ENCODE measurements around the gene RBM12. TPM values are rescaled to one million over a fixed set of nuclear protein-coding genes. Genes with fewer than 3 reads are reported as not detected.
"Not testable (repeated sequence)": the region's sequence is repeated elsewhere in the genome, so short reads cannot be mapped to it uniquely, and the experiment has no call there.

Gene RBM12
- total RNA-seq, 1 experiment from 2014 or later = 100 TPM

DNA sequence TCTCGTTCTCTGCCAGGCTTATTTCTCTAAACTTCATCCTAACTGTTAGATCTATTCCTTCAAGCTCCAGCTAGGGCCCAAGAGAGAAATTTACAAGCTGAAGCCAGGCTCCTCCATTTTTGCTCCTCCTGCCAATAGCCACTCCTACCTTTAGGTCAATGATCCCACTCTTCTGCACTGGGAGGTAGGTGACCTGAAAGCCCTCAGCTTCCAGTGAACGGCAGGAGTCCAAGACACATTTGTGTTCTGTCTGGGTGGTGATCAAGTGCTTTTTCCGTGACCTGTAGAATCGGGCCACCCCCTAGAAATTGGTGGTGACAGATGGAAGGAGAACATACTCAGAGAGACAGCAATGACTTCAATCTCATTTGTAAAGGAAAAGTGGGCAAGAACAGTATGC, 25.6 kb upstream of the RBM12 start:
- ChIA-PET POLR2A (no interaction called here), CTCF (no interaction called here)
- H3K36me3 ChIP-seq (ENCODE audit: control insufficient read depth, insufficient read depth, low read length) = peaks cover 9% of the 10 kb centered on the region; the same call in 1 of the 2 replicates
- no peaks in the 10 kb centered on the region for H3K4me1 ChIP-seq (ENCODE audit: control insufficient read depth, insufficient read depth, low read length)
- no peak overlapping the region for H3K27ac ChIP-seq (ENCODE audit: low read length)
- DNase-seq (ENCODE audit: low read depth, low spot score) (no peak), ATAC-seq (no peak)
- H3K9me3 ChIP-seq (ENCODE audit: control insufficient read depth, insufficient read depth, low read depth, low read length) = no peaks in the 10 kb centered on the region
- TF ChIP-seq, protein P1, sequence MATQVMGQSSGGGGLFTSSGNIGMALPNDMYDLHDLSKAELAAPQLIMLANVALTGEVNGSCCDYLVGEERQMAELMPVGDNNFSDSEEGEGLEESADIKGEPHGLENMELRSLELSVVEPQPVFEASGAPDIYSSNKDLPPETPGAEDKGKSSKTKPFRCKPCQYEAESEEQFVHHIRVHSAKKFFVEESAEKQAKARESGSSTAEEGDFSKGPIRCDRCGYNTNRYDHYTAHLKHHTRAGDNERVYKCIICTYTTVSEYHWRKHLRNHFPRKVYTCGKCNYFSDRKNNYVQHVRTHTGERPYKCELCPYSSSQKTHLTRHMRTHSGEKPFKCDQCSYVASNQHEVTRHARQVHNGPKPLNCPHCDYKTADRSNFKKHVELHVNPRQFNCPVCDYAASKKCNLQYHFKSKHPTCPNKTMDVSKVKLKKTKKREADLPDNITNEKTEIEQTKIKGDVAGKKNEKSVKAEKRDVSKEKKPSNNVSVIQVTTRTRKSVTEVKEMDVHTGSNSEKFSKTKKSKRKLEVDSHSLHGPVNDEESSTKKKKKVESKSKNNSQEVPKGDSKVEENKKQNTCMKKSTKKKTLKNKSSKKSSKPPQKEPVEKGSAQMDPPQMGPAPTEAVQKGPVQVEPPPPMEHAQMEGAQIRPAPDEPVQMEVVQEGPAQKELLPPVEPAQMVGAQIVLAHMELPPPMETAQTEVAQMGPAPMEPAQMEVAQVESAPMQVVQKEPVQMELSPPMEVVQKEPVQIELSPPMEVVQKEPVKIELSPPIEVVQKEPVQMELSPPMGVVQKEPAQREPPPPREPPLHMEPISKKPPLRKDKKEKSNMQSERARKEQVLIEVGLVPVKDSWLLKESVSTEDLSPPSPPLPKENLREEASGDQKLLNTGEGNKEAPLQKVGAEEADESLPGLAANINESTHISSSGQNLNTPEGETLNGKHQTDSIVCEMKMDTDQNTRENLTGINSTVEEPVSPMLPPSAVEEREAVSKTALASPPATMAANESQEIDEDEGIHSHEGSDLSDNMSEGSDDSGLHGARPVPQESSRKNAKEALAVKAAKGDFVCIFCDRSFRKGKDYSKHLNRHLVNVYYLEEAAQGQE (IDR thresholded peaks at IDR 0.05; ENCODE audit: insufficient read depth in 1 of 2, low read depth in 2 of 2, low read length in 1 of 2) = no peak
- H3K4me3 ChIP-seq (ENCODE audit: low read depth in 2 of 2, low read length in 2 of 2) = no peak overlapping the region
- BruUV-seq (replicated peaks) = no TSS peak
- in situ Hi-C loops (cut with HindIII; ENCODE audit: low pct_unique_long_range_greater_than_20kb, low sequenced_read_pairs) (no loop called here), intact Hi-C loops (cut with micrococcal nuclease; ENCODE audit: unreplicated experiment) (no loop called here)
- no peaks in the 10 kb centered on the region for H3K27me3 ChIP-seq (ENCODE audit: control insufficient read depth, insufficient read depth, low read length)

DNA sequence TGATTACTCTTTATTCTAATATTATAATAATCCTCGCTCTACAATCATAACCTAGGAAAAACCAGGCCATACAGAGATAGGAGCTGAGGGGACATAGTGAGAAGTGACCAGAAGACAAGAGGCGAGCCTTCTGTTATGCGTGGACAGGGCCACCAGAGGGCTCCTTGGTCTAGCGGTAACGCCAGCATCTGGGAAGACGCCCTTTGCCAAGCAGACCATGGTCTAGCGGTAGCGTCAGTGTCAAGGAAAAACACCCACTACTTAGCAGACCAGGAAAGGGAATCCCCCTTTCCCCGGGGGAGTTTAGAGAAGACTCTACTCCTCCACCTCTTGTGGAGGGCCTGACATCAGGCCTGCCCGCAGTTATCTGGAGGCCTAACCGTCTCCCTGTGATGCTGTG, 22.2 kb upstream of the RBM12 start:
- ChIA-PET CTCF (interaction anchor here (0.6 to 0.7 kb wide), 3 partner anchors 9 to 83 kb away, joined by 4 to 5 read pairs (median 4); no protein-coding TSS in a partner anchor), POLR2A (interaction anchor here (0.7 kb wide), 2 partner anchors 20 to 197 kb away, joined by 7 to 9 read pairs; no protein-coding TSS in a partner anchor)
- H3K36me3 ChIP-seq (ENCODE audit: control insufficient read depth, insufficient read depth, low read length); H3K4me3 ChIP-seq (ENCODE audit: low read depth in 2 of 2, low read length in 2 of 2); BruUV-seq (replicated peaks); H3K27me3 ChIP-seq (ENCODE audit: control insufficient read depth, insufficient read depth, low read length); DNase-seq (ENCODE audit: low read depth, low spot score); H3K9me3 ChIP-seq (ENCODE audit: control insufficient read depth, insufficient read depth, low read depth, low read length); H3K4me1 ChIP-seq (ENCODE audit: control insufficient read depth, insufficient read depth, low read length); H3K27ac ChIP-seq (ENCODE audit: low read length); intact Hi-C loops (cut with micrococcal nuclease; ENCODE audit: unreplicated experiment); in situ Hi-C loops (cut with HindIII; ENCODE audit: low pct_unique_long_range_greater_than_20kb, low sequenced_read_pairs); ATAC-seq: not testable (repeated sequence)
- peak; percentile 78; the same call in 1 of the 2 replicates for TF ChIP-seq CTCF (IDR thresholded peaks at IDR 0.05)

GRCh38 chr20:35685368-35685767, 20.7 kb upstream of the RBM12 start:
- ATAC-seq; CTCF ChIA-PET; H3K36me3 ChIP-seq (ENCODE audit: control insufficient read depth, insufficient read depth, low read length); intact Hi-C loops (cut with micrococcal nuclease; ENCODE audit: unreplicated experiment); H3K27me3 ChIP-seq (ENCODE audit: control insufficient read depth, insufficient read depth, low read length); DNase-seq (ENCODE audit: low read depth, low spot score); in situ Hi-C loops (cut with HindIII; ENCODE audit: low pct_unique_long_range_greater_than_20kb, low sequenced_read_pairs); BruUV-seq (replicated peaks); H3K4me3 ChIP-seq (ENCODE audit: low read depth in 2 of 2, low read length in 2 of 2); H3K4me1 ChIP-seq (ENCODE audit: control insufficient read depth, insufficient read depth, low read length); H3K9me3 ChIP-seq (ENCODE audit: control insufficient read depth, insufficient read depth, low read depth, low read length); POLR2A ChIA-PET; H3K27ac ChIP-seq (ENCODE audit: low read length): not testable (repeated sequence)

DNA sequence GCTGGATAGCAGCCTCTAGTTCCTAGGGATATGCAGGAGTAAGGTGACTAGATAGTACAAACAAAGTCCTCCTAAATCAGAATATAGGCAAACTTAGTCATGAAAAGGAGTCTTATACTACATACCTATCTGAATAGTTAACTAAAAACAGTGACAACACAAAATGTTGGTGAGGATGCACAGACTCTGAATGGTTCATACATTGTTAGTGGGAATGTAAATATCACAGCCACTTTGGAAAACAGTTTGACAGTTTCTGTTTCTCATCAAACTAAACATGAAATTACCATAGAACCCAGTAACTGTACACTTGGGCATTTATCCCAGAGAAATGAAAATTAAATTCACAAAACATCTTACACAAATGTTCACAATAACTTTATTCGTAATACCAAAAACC, 17.3 kb upstream of the RBM12 start:
- no peak overlapping the region for H3K4me3 ChIP-seq (ENCODE audit: low read depth in 2 of 2, low read length in 2 of 2)
- H3K27me3 ChIP-seq (ENCODE audit: control insufficient read depth, insufficient read depth, low read length) = no peaks in the 10 kb centered on the region
- no peaks in the 10 kb centered on the region for H3K36me3 ChIP-seq (ENCODE audit: control insufficient read depth, insufficient read depth, low read length)

More for the DNA sequence above, 17.3 kb upstream of the RBM12 start:
- H3K9me3 ChIP-seq (ENCODE audit: control insufficient read depth, insufficient read depth, low read depth, low read length) = no peaks in the 10 kb centered on the region
- H3K4me1 ChIP-seq (ENCODE audit: control insufficient read depth, insufficient read depth, low read length) = no peaks in the 10 kb centered on the region
- no peak for DNase-seq (ENCODE audit: low read depth, low spot score)
- H3K27ac ChIP-seq (ENCODE audit: low read length) = no peak overlapping the region
- no TSS peak for BruUV-seq (replicated peaks)
- CTCF ChIA-PET = no interaction called here
- TF ChIP-seq, protein P1 (IDR thresholded peaks at IDR 0.05; ENCODE audit: insufficient read depth in 1 of 2, low read depth in 2 of 2, low read length in 1 of 2) = no peak
- TF ChIP-seq CTCF (IDR thresholded peaks at IDR 0.05) = no peak
- no peak for TF ChIP-seq SIN3A (IDR thresholded peaks at IDR 0.05; ENCODE audit: borderline replicate concordance, insufficient read depth, low read depth, low read length)
- no peak for TF ChIP-seq TCF7L2 (IDR thresholded peaks at IDR 0.05; ENCODE audit: low read depth, low read length)
- TF ChIP-seq POLR2AphosphoS5 (IDR thresholded peaks at IDR 0.05; ENCODE audit: low read depth, low read length) = no peak
- no peak for ATAC-seq
- POLR2A ChIA-PET = no interaction called here
- in situ Hi-C loops (cut with HindIII; ENCODE audit: low pct_unique_long_range_greater_than_20kb, low sequenced_read_pairs) = no loop called here
- intact Hi-C loops (cut with micrococcal nuclease; ENCODE audit: unreplicated experiment) = no loop called here
